Neural cell (in vitro differentiated cells): ENCODE data around the gene NFAT5.

Experiments used
- EP300 ChIP-seq: fragments of 450-650 bp; conservative IDR thresholded peaks from 2 replicates; pipeline ENCODE4 v1.6.1; 2014; ENCODE audit warnings: antibody characterized with exemption, mild to moderate bottlenecking, moderate library complexity; ENCODE audit not compliant: poor library complexity, severe bottlenecking
- TF ChIP-seq, protein P1 (sequence below): fragments of 450-650 bp; IDR thresholded peaks from 2 replicates; pipeline ENCODE4 v1.5.1; 2014; ENCODE audit warnings: antibody characterized with exemption, mild to moderate bottlenecking, moderate library complexity; ENCODE audit not compliant: poor library complexity, severe bottlenecking

DNA sequence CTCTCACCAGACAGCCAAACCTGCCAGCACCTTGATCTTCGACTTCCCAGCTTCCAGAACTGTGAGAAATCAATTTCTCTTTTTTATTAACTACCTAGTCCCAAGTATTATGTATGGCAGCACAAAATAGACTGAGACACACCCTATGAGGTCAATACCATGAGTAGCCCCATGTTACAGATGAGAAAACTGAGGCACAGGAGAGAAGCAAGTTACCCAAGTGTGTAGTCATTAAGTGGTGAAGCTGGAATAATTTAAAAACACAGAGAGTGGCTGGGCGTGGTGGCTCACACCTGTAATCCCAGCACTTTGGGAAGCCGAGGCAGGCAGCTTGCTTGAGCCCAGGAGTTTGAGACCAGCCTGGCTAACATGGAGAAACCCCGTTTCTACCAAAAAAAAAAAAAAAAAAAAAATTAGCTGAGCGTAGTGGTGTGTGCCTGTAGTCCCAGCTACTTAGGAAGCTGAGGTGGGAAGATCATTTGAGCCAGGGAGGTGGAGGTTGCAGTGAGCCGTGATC lies 155.7 kb downstream of the NFAT5 start:
- TF ChIP-seq, protein P1, sequence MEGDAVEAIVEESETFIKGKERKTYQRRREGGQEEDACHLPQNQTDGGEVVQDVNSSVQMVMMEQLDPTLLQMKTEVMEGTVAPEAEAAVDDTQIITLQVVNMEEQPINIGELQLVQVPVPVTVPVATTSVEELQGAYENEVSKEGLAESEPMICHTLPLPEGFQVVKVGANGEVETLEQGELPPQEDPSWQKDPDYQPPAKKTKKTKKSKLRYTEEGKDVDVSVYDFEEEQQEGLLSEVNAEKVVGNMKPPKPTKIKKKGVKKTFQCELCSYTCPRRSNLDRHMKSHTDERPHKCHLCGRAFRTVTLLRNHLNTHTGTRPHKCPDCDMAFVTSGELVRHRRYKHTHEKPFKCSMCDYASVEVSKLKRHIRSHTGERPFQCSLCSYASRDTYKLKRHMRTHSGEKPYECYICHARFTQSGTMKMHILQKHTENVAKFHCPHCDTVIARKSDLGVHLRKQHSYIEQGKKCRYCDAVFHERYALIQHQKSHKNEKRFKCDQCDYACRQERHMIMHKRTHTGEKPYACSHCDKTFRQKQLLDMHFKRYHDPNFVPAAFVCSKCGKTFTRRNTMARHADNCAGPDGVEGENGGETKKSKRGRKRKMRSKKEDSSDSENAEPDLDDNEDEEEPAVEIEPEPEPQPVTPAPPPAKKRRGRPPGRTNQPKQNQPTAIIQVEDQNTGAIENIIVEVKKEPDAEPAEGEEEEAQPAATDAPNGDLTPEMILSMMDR = no peak
- no peak for TF ChIP-seq EP300
